Keratinocyte (primary cell): ENCODE data around the gene SH2B2. TPM values are rescaled to one million over a fixed set of nuclear protein-coding genes. Genes with fewer than 3 reads are reported as not detected.
"Not testable (repeated sequence)": the region's sequence is repeated elsewhere in the genome, so short reads cannot be mapped to it uniquely, and the experiment has no call there.

Source experiments
- DNase-seq: peaks from one replicate; pipeline ENCODE4 v3.0.0-alpha.2; 2011; ENCODE audit warnings: low read depth, missing footprints, low spot score
- FAIRE-seq: peaks from 2 replicates; lab custom pipeline; 2011; peaks lifted over from hg19 to GRCh38; lab: Jason Lieb, UNC
- H2AFZ ChIP-seq: 2 replicates; pipeline ENCODE4 v1.6.0; 2012; ENCODE audit warnings: low read length, control low read depth, inconsistent platforms; ENCODE audit not compliant: control insufficient read depth
- H3K27ac ChIP-seq: 2 replicates; pipeline ENCODE4 v1.5.1; 2011; ENCODE audit warnings: low read length; ENCODE audit not compliant: control insufficient read depth, insufficient read depth
- H3K27me3 ChIP-seq: 3 replicates; pipeline ENCODE4 v1.6.0; 2011; ENCODE audit warnings: low read length; ENCODE audit not compliant: control insufficient read depth, insufficient read depth; ENCODE audit errors: extremely low read depth
- H3K36me3 ChIP-seq, 2 experiments: 2 replicates in 1 of 2; 3 replicates in 1 of 2; pipeline ENCODE4 v1.5.1; 2011; ENCODE audit warnings: low read length in 2 of 2, mild to moderate bottlenecking in 1 of 2; ENCODE audit not compliant: control insufficient read depth in 2 of 2, insufficient read depth in 2 of 2; ENCODE audit errors: extremely low read depth in 1 of 2
- H3K4me1 ChIP-seq: 3 replicates; pipeline ENCODE4 v1.5.1; 2011; ENCODE audit warnings: low read length; ENCODE audit not compliant: control insufficient read depth, insufficient read depth; ENCODE audit errors: extremely low read depth
- H3K4me2 ChIP-seq: 3 replicates; pipeline ENCODE4 v1.6.0; 2011; ENCODE audit warnings: low read depth, low read length; ENCODE audit not compliant: control insufficient read depth, insufficient read depth; ENCODE audit errors: extremely low read depth
- H3K4me3 ChIP-seq, 3 experiments: fragments of 200-600 bp in 1 of 3; sonication (generic) in 1 of 3; 2 replicates in 2 of 3; 3 replicates in 1 of 3; pipeline ENCODE4 v1.5.1; 2011 to 2016; ENCODE audit warnings: low read length in 3 of 3, mild to moderate bottlenecking in 3 of 3, control low read depth in 2 of 3, inconsistent platforms in 1 of 3, low read depth in 1 of 3, mixed read lengths in 1 of 3, mixed run types in 1 of 3, moderate library complexity in 1 of 3; ENCODE audit not compliant: control insufficient read depth in 2 of 3, insufficient read depth in 2 of 3; ENCODE audit errors: extremely low read depth in 1 of 3
- H3K79me2 ChIP-seq: 2 replicates; pipeline ENCODE4 v1.6.0; 2012; ENCODE audit warnings: low read length; ENCODE audit not compliant: control insufficient read depth, insufficient read depth
- H3K9ac ChIP-seq: 3 replicates; pipeline ENCODE4 v1.6.0; 2011; ENCODE audit warnings: low read length; ENCODE audit not compliant: control insufficient read depth, insufficient read depth; ENCODE audit errors: extremely low read depth
- H3K9me1 ChIP-seq: 3 replicates; pipeline ENCODE4 v1.6.0; 2011; ENCODE audit warnings: low read length; ENCODE audit not compliant: control insufficient read depth, insufficient read depth; ENCODE audit errors: extremely low read depth
- H3K9me3 ChIP-seq: 2 replicates; pipeline ENCODE4 v1.5.1; 2012; ENCODE audit warnings: low read depth, low read length; ENCODE audit not compliant: control insufficient read depth
- H4K20me1 ChIP-seq: 3 replicates; pipeline ENCODE4 v1.6.0; 2011; ENCODE audit warnings: low read length; ENCODE audit not compliant: control insufficient read depth, insufficient read depth; ENCODE audit errors: extremely low read depth
- dilution Hi-C: fragments of 300-500 bp; cut with MboI; formaldehyde crosslinking; loops from one replicate; pipeline ENCODE4 v1.7.0; 2020; ENCODE audit warnings: low sequenced_read_pairs; ENCODE audit not compliant: extremely low pct_ligation_motif_present
- polyA plus RNA-seq, 5 experiments: library from polyadenylated mRNA; depleted of rRNA in 3 of 5; stranded (reverse) in 3 of 5; stranded (forward) in 1 of 5; unstranded in 1 of 5; fragments of >200 nt; gene quantifications; 1 replicate in 1 of 5; 2 replicates in 3 of 5; 3 replicates in 1 of 5; pipeline versions ENCODE4 v1.2.1 to v1.2.3, GENCODE V29; 2011 to 2012; ENCODE audit warnings: missing spikeins in 2 of 5, low read depth in 1 of 5, low replicate concordance in 1 of 5

The SH2B2 gene
- polyA plus RNA-seq, 1 donor (not counting 4 experiments of a cell fraction or from before 2014, with no cell fraction given) = 0.59 TPM

GRCh38 chr7:102363549-102364393 is 77.1 kb downstream of the SH2B2 start:
- dilution Hi-C loops, H3K36me3 ChIP-seq, H4K20me1 ChIP-seq, FAIRE-seq, H3K9me1 ChIP-seq, H3K9me3 ChIP-seq, H3K27me3 ChIP-seq, H3K4me1 ChIP-seq: not testable (repeated sequence)
- Histone ChIP-seq H3K4me2 (peak overlapping the region; percentile 70), H3K79me2 (peaks cover 15% of the 10 kb centered on the region), H3K4me3 (peak overlapping the region; percentile 60 to 66 (median 62)), H3K27ac (peak overlapping the region; percentile 40), H3K9ac (peak overlapping the region; percentile 73), H2AFZ (peak overlapping the region; percentile 63)
- peak; percentile 71 for DNase-seq

GRCh38 chr7:102364394-102364886 is 77.8 kb downstream of the SH2B2 start:
- H3K27me3 ChIP-seq, dilution Hi-C loops, H3K4me1 ChIP-seq, FAIRE-seq, H2AFZ ChIP-seq, H4K20me1 ChIP-seq, H3K9me3 ChIP-seq, H3K9me1 ChIP-seq, H3K36me3 ChIP-seq, DNase-seq: not testable (repeated sequence)
- peak overlapping the region; percentile 40 for H3K27ac ChIP-seq
- peak overlapping the region; percentile 60 to 66 (median 62) for H3K4me3 ChIP-seq
- H3K4me2 ChIP-seq = peak overlapping the region; percentile 22
- H3K79me2 ChIP-seq = peaks cover 15% of the 10 kb centered on the region
- peak overlapping the region; percentile 73 for H3K9ac ChIP-seq

GRCh38 chr7:102365390-102365789 is 78.7 kb downstream of the SH2B2 start:
- H3K36me3 ChIP-seq, H4K20me1 ChIP-seq, H3K9me1 ChIP-seq, H3K4me3 ChIP-seq, H3K4me2 ChIP-seq, DNase-seq, dilution Hi-C loops, H3K27me3 ChIP-seq, H2AFZ ChIP-seq, FAIRE-seq, H3K27ac ChIP-seq, H3K4me1 ChIP-seq, H3K9me3 ChIP-seq, H3K9ac ChIP-seq: not testable (repeated sequence)
- peaks cover 20% of the 10 kb centered on the region for H3K79me2 ChIP-seq

GRCh38 chr7:102370038-102370437 is 83.4 kb downstream of the SH2B2 start:
- H4K20me1 ChIP-seq, H3K9me3 ChIP-seq, H2AFZ ChIP-seq, H3K4me2 ChIP-seq, DNase-seq, H3K27ac ChIP-seq, H3K9me1 ChIP-seq, H3K4me3 ChIP-seq, H3K36me3 ChIP-seq, H3K4me1 ChIP-seq, H3K9ac ChIP-seq, dilution Hi-C loops, H3K27me3 ChIP-seq, FAIRE-seq: not testable (repeated sequence)
- H3K79me2 ChIP-seq = peaks cover 25% of the 10 kb centered on the region
